GM12878 (cell line): Measurements from ENCODE around the gene ATP5PB.

Source experiments
- ATF2 ChIP-seq: IDR thresholded peaks from 2 replicates; pipeline ENCODE4 v1.6.1; 2012; ENCODE audit warnings: low read length, inconsistent platforms
- CTCF ChIP-seq, 3 experiments: IDR thresholded peaks in 2 of 3; conservative IDR thresholded peaks in 1 of 3; 2 replicates each; pipeline ENCODE4 v1.5.1; 2011; ENCODE audit warnings: low read depth in 3 of 3, low read length in 3 of 3, mild to moderate bottlenecking in 3 of 3, control low read depth in 2 of 3, moderate library complexity in 2 of 3, inconsistent platforms in 1 of 3, mixed read lengths in 1 of 3; ENCODE audit not compliant: control insufficient read depth in 2 of 3, insufficient read depth in 1 of 3; ENCODE audit errors: extremely low read depth in 1 of 3
- EZH2 ChIP-seq: IDR thresholded peaks from 2 replicates; pipeline ENCODE4 v1.6.1; 2012; ENCODE audit warnings: low read depth, mild to moderate bottlenecking, control low read depth, inconsistent platforms, low read length, borderline replicate concordance; ENCODE audit not compliant: control insufficient read depth
- FOXM1 ChIP-seq: IDR thresholded peaks from 2 replicates; pipeline ENCODE4 v1.6.1; 2012; ENCODE audit warnings: low read depth, mild to moderate bottlenecking, inconsistent platforms, low read length, moderate library complexity
- HDAC2 ChIP-seq: fragments of 200-600 bp; sonication (generic); IDR thresholded peaks from 2 replicates; pipeline ENCODE4 v1.6.1; 2017
- KAT2A ChIP-seq: conservative IDR thresholded peaks from 2 replicates; pipeline ENCODE4 v1.6.1; 2011; ENCODE audit warnings: low read depth, low read length; ENCODE audit not compliant: control insufficient read depth
- MAX ChIP-seq: IDR thresholded peaks from 2 replicates; pipeline ENCODE4 v1.6.1; 2012; ENCODE audit warnings: low read depth, low read length, improper control_type of control experiment
- MYC ChIP-seq: IDR thresholded peaks from 2 replicates; pipeline ENCODE4 v1.6.1; 2011; ENCODE audit warnings: mild to moderate bottlenecking, low read length, moderate library complexity, inconsistent platforms; ENCODE audit not compliant: insufficient read depth, insufficient replicate concordance, insufficient read length, severe bottlenecking
- POLR2A ChIP-seq: IDR thresholded peaks from 2 replicates; pipeline ENCODE4 v1.6.1; 2011; ENCODE audit warnings: low read depth, mild to moderate bottlenecking, low read length
- POLR2AphosphoS5 ChIP-seq: IDR thresholded peaks from 2 replicates; pipeline ENCODE4 v1.6.1; 2011; ENCODE audit warnings: mild to moderate bottlenecking, low read length, inconsistent platforms
- REST ChIP-seq: IDR thresholded peaks from 2 replicates; pipeline ENCODE4 v1.6.1; 2012; ENCODE audit warnings: mild to moderate bottlenecking, low read depth, low read length
- SMC3 ChIP-seq: IDR thresholded peaks from 2 replicates; pipeline ENCODE4 v1.6.1; 2011; ENCODE audit warnings: low read length, improper control_type of control experiment, borderline replicate concordance
- ZBTB33 ChIP-seq: fragments of 450-650 bp; IDR thresholded peaks from 2 replicates; pipeline ENCODE4 v1.6.1; 2017; ENCODE audit warnings: mild to moderate bottlenecking

GRCh38 chr1:111480674-111481073 lies 31.4 kb downstream of the ATP5PB start:
- no peak for TF ChIP-seq KAT2A
- TF ChIP-seq MAX: no peak
- no peak for TF ChIP-seq REST
- no peak for TF ChIP-seq CTCF (IDR thresholded peaks at IDR 0.05 in 2 of 3, conservative IDR thresholded peaks at IDR 0.05 in 1 of 3; ENCODE audit: control insufficient read depth in 2 of 3, extremely low read depth in 1 of 3, insufficient read depth in 1 of 3, low read depth in 3 of 3, low read length in 3 of 3)
- TF ChIP-seq ATF2: no peak
- no peak for TF ChIP-seq POLR2A
- no peak for TF ChIP-seq POLR2AphosphoS5
- no peak for TF ChIP-seq FOXM1
- TF ChIP-seq HDAC2: no peak
- no peak for TF ChIP-seq MYC
- TF ChIP-seq SMC3: no peak
- TF ChIP-seq EZH2: no peak
- no peak for TF ChIP-seq ZBTB33
